H1 (cell line): ENCODE measurements around the gene SCAI. TPM values are rescaled to one million over a fixed set of nuclear protein-coding genes. Genes with fewer than 3 reads are reported as not detected.

Experiments used
- CTCF ChIA-PET: fragments of 300-600 bp; sonication (Branson Sonifier 250); formaldehyde crosslinking; loops from one replicate; lab custom pipeline; 2021; ENCODE audit not compliant: partially characterized antibody; lab: Charles Lee
- POLR2A ChIA-PET: fragments of 300-600 bp; sonication (Branson Sonifier 250); formaldehyde crosslinking; loops from one replicate; lab custom pipeline; 2021; ENCODE audit warnings: inconsistent platforms; ENCODE audit not compliant: partially characterized antibody; lab: Charles Lee
- DNase-seq, 2 experiments: peaks; one replicate each; pipeline versions ENCODE4 v3.0.0 to v3.0.0-alpha.2; 2010 to 2022; ENCODE audit warnings: low spot score in 2 of 2, low read depth in 1 of 2, mixed read lengths in 1 of 2
- FAIRE-seq: peaks from 2 replicates; lab custom pipeline; 2011; peaks lifted over from hg19 to GRCh38; lab: Jason Lieb, UNC
- H2AFZ ChIP-seq: 2 replicates; pipeline ENCODE4 v1.8.1; 2012; ENCODE audit warnings: low read length, inconsistent platforms
- H2AK5ac ChIP-seq: 2 replicates; pipeline ENCODE4 v1.6.1; 2013; ENCODE audit warnings: low read depth, low read length
- H2BK120ac ChIP-seq: replicated peaks from 2 replicates; pipeline ENCODE3; 2013; ENCODE audit warnings: low read depth, low read length, inconsistent platforms
- H2BK12ac ChIP-seq: 2 replicates; pipeline ENCODE4 v1.6.1; 2013; ENCODE audit warnings: low read depth, low read length
- H2BK15ac ChIP-seq: 2 replicates; pipeline ENCODE4 v1.6.1; 2013; ENCODE audit warnings: low read length
- H2BK20ac ChIP-seq: 2 replicates; pipeline ENCODE4 v1.6.1; 2013; ENCODE audit warnings: low read length
- H2BK5ac ChIP-seq: 2 replicates; pipeline ENCODE4 v1.6.1; 2013; ENCODE audit warnings: low read depth, low read length
- H3K14ac ChIP-seq: 2 replicates; pipeline ENCODE4 v1.6.1; 2013; ENCODE audit warnings: inconsistent platforms; ENCODE audit not compliant: insufficient read length
- H3K18ac ChIP-seq: 2 replicates; pipeline ENCODE4 v1.6.1; 2013; ENCODE audit warnings: low read length; ENCODE audit errors: extremely low read depth
- H3K23ac ChIP-seq: 2 replicates; pipeline ENCODE4 v1.6.1; 2013; ENCODE audit warnings: inconsistent platforms; ENCODE audit not compliant: insufficient read length
- H3K23me2 ChIP-seq: 2 replicates; pipeline ENCODE4 v1.6.1; 2013; ENCODE audit warnings: low read depth, low read length
- H3K27ac ChIP-seq: 2 replicates; pipeline ENCODE4 v1.6.1; 2011; ENCODE audit warnings: low read depth, low read length, inconsistent platforms
- H3K27me3 ChIP-seq, 4 experiments: replicated peaks in 1 of 4; 1 replicate in 1 of 4; 2 replicates in 3 of 4; pipeline versions ENCODE4 v1.6.1 to v1.8.1; 2011 to 2013; ENCODE audit warnings: low read length in 3 of 4, mild to moderate bottlenecking in 3 of 4, inconsistent platforms in 2 of 4, mixed read lengths in 2 of 4, moderate library complexity in 1 of 4; ENCODE audit not compliant: control insufficient read depth in 3 of 4, insufficient read depth in 3 of 4; ENCODE audit errors: extremely low read depth in 1 of 4
- H3K36me3 ChIP-seq, 4 experiments: 2 replicates each; pipeline versions ENCODE4 v1.6.1 to v1.8.1; 2011 to 2013; ENCODE audit warnings: mild to moderate bottlenecking in 4 of 4, low read length in 3 of 4, moderate library complexity in 2 of 4, control low read depth in 1 of 4, inconsistent platforms in 1 of 4; ENCODE audit not compliant: insufficient read depth in 4 of 4, control insufficient read depth in 2 of 4
- H3K4ac ChIP-seq: replicated peaks from 2 replicates; pipeline ENCODE3; 2013; ENCODE audit warnings: low read length, low read depth, mixed read lengths, inconsistent platforms; ENCODE audit not compliant: insufficient read length
- H3K4me1 ChIP-seq, 4 experiments: replicated peaks in 1 of 4; 1 replicate in 1 of 4; 2 replicates in 3 of 4; pipeline versions ENCODE4 v1.6.1 to v1.8.1; 2011 to 2013; ENCODE audit warnings: low read length in 3 of 4, inconsistent platforms in 2 of 4, mixed read lengths in 1 of 4; ENCODE audit not compliant: insufficient read depth in 4 of 4, control insufficient read depth in 3 of 4
- H3K4me2 ChIP-seq, 2 experiments: 2 replicates each; pipeline versions ENCODE4 v1.6.1 to v1.8.1; 2011 to 2013; ENCODE audit warnings: low read depth in 2 of 2, low read length in 2 of 2, control low read depth in 1 of 2, inconsistent platforms in 1 of 2, mild to moderate bottlenecking in 1 of 2; ENCODE audit not compliant: insufficient read depth in 1 of 2
- H3K4me3 ChIP-seq, 4 experiments: fragments of 200-600, 300-600 bp in 1 of 4; sonication (generic), shearing (Covaris generic), sonication (Bioruptor Twin) in 1 of 4; 2 replicates each; pipeline versions ENCODE4 v1.5.1 to v1.8.1; 2011 to 2016; ENCODE audit warnings: low read length in 4 of 4, low read depth in 3 of 4, control low read depth in 2 of 4, inconsistent platforms in 2 of 4, mild to moderate bottlenecking in 2 of 4, mixed read lengths in 1 of 4, moderate library complexity in 1 of 4; ENCODE audit not compliant: insufficient read depth in 2 of 4; ENCODE audit errors: extremely low read depth in 1 of 4
- H3K56ac ChIP-seq: replicated peaks from 2 replicates; pipeline ENCODE3; 2013; ENCODE audit warnings: low read depth, mild to moderate bottlenecking, mixed read lengths, low read length, inconsistent platforms; ENCODE audit not compliant: insufficient read length
- H3K79me1 ChIP-seq: 2 replicates; pipeline ENCODE4 v1.6.1; 2013; ENCODE audit warnings: low read depth, low read length, control low read depth
- H3K79me2 ChIP-seq, 2 experiments: 2 replicates each; pipeline versions ENCODE4 v1.6.1 to v1.8.1; 2012 to 2013; ENCODE audit warnings: low read length in 2 of 2, mild to moderate bottlenecking in 2 of 2, inconsistent platforms in 1 of 2; ENCODE audit not compliant: insufficient read depth in 2 of 2, control insufficient read depth in 1 of 2
- H3K9ac ChIP-seq, 4 experiments: replicated peaks in 1 of 4; 1 replicate in 1 of 4; 2 replicates in 3 of 4; pipeline versions ENCODE4 v1.6.1 to v1.8.1; 2011 to 2013; ENCODE audit warnings: low read depth in 3 of 4, low read length in 3 of 4, control low read depth in 2 of 4, mild to moderate bottlenecking in 2 of 4, moderate library complexity in 2 of 4, inconsistent platforms in 1 of 4; ENCODE audit errors: extremely low read depth in 1 of 4
- H3K9me3 ChIP-seq, 2 experiments: 2 replicates each; pipeline versions ENCODE4 v1.6.1 to v1.8.1; 2012 to 2013; ENCODE audit warnings: mild to moderate bottlenecking in 2 of 2, moderate library complexity in 2 of 2, control low read depth in 1 of 2, inconsistent platforms in 1 of 2, low read depth in 1 of 2, low read length in 1 of 2, mixed read lengths in 1 of 2; ENCODE audit not compliant: insufficient read depth in 2 of 2
- H4K20me1 ChIP-seq, 2 experiments: replicated peaks in 1 of 2; 2 replicates each; pipeline versions ENCODE3 to v1.8.1; 2011 to 2013; ENCODE audit warnings: inconsistent platforms in 2 of 2, low read length in 2 of 2, mild to moderate bottlenecking in 1 of 2; ENCODE audit not compliant: insufficient read depth in 2 of 2, control insufficient read depth in 1 of 2
- H4K5ac ChIP-seq: 2 replicates; pipeline ENCODE4 v1.6.1; 2013; ENCODE audit warnings: low read length, low read depth, mixed read lengths, inconsistent platforms; ENCODE audit not compliant: insufficient read length
- H4K8ac ChIP-seq: 2 replicates; pipeline ENCODE4 v1.8.0; 2013; ENCODE audit warnings: mild to moderate bottlenecking, moderate library complexity, low read length, inconsistent platforms; ENCODE audit not compliant: insufficient read depth; ENCODE audit errors: extremely low read depth
- H4K91ac ChIP-seq: replicated peaks from 2 replicates; pipeline ENCODE3; 2013; ENCODE audit warnings: low read length, mixed read lengths, inconsistent platforms; ENCODE audit not compliant: insufficient read length
- CBX8 ChIP-seq: fragments of 300-800, 300-1000 bp; sonication (generic); IDR thresholded peaks from 2 replicates; pipeline ENCODE4 v1.7.1; 2016; ENCODE audit warnings: low read depth, low read length, borderline replicate concordance
- EZH2 ChIP-seq: fragments of 200-600 bp; sonication (generic); IDR thresholded peaks from 2 replicates; pipeline ENCODE4 v1.7.1; 2012; ENCODE audit warnings: low read depth, mild to moderate bottlenecking, moderate library complexity, low read length, inconsistent platforms; ENCODE audit not compliant: severe bottlenecking
- KDM5A ChIP-seq: fragments of 200-600 bp; IDR thresholded peaks from 2 replicates; pipeline ENCODE4 v1.7.1; 2012; ENCODE audit warnings: mild to moderate bottlenecking, low read length, inconsistent platforms, mixed read lengths
- NANOG ChIP-seq: IDR thresholded peaks from 2 replicates; pipeline ENCODE4 v1.6.1; 2011; ENCODE audit warnings: low read length, low read depth, mild to moderate bottlenecking, inconsistent platforms; ENCODE audit not compliant: insufficient read depth, poor library complexity, severe bottlenecking
- POLR2A ChIP-seq, 2 experiments: IDR thresholded peaks; 1 replicate in 1 of 2; 2 replicates in 1 of 2; pipeline ENCODE4 v1.6.1; 2011; ENCODE audit warnings: low read depth in 2 of 2, low read length in 2 of 2, mild to moderate bottlenecking in 2 of 2; ENCODE audit errors: control extremely low read depth in 1 of 2
- RBBP5 ChIP-seq: IDR thresholded peaks from 2 replicates; pipeline ENCODE4 v1.7.1; 2012; ENCODE audit warnings: low read depth, mild to moderate bottlenecking, inconsistent platforms, low read length, moderate library complexity, borderline replicate concordance
- TAF7 ChIP-seq: optimal IDR thresholded peaks from 2 replicates; pipeline ENCODE3; 2011; ENCODE audit warnings: low read depth, mild to moderate bottlenecking, inconsistent platforms, low read length, moderate library complexity, borderline replicate concordance
- ZNF274 ChIP-seq: IDR thresholded peaks from 2 replicates; pipeline ENCODE4 v1.7.0; 2012; ENCODE audit warnings: low read length, borderline replicate concordance; ENCODE audit errors: extremely low read depth
- WGBS, 2 experiments: shearing (Covaris generic) in 1 of 2; methylation state at CpG; one replicate each; pipeline versions ENCODE4 v1.1.6 to v1.1.7; 2013 to 2015; ENCODE audit warnings: low lambda C conversion rate in 2 of 2, mixed read lengths in 2 of 2, inconsistent platforms in 1 of 2, low coverage in 1 of 2, missing lambda C conversion rate in 1 of 2; ENCODE audit not compliant: insufficient replicate concordance in 2 of 2, insufficient coverage in 1 of 2, insufficient read length in 1 of 2; ENCODE audit errors: extremely low coverage in 1 of 2, missing lambda C conversion rate in 1 of 2; 5-methylcytosine and 5-hydroxymethylcytosine counted together
- polyA plus RNA-seq, 7 experiments: library from polyadenylated mRNA; depleted of rRNA in 3 of 7; stranded (reverse) in 5 of 7; unstranded in 2 of 7; fragments of >200 nt in 5 of 7; fragments of 200-250 nt in 2 of 7; gene quantifications; 1 replicate in 5 of 7; 2 replicates in 1 of 7; 4 replicates in 1 of 7; pipeline versions ENCODE4 v1.2.1 to v1.2.3, GENCODE V29; 2011 to 2013; ENCODE audit warnings: missing spikeins in 2 of 7, mixed read lengths in 2 of 7
- total RNA-seq: library from RNA; stranded (reverse); fragmentation: NEBNext Ultra II Directional; extraction: Animal tissue kit (Norgen Biotek cat#: 25700); gene quantifications from 2 replicates; pipeline ENCODE4 v1.2.1, GENCODE V29; 2021
- TF ChIP-seq, protein P1 (sequence below): IDR thresholded peaks from 2 replicates; pipeline ENCODE4 v1.6.1; 2011; ENCODE audit warnings: low read depth, mild to moderate bottlenecking, low read length; ENCODE audit not compliant: insufficient read depth
- TF ChIP-seq, protein P2 (sequence below): IDR thresholded peaks from 2 replicates; pipeline ENCODE4 v1.6.1; 2012; ENCODE audit warnings: inconsistent platforms
- TF ChIP-seq, protein P3 (sequence below): IDR thresholded peaks from 2 replicates; pipeline ENCODE4 v1.6.1; 2012; ENCODE audit warnings: low read length, inconsistent platforms

The SCAI gene
- total and polyA plus RNA-seq, 2 of the 8 experiments (the other 6 are each of a cell fraction or from before 2014, with no cell fraction given) = 6.4 to 19.8 TPM

DNA sequence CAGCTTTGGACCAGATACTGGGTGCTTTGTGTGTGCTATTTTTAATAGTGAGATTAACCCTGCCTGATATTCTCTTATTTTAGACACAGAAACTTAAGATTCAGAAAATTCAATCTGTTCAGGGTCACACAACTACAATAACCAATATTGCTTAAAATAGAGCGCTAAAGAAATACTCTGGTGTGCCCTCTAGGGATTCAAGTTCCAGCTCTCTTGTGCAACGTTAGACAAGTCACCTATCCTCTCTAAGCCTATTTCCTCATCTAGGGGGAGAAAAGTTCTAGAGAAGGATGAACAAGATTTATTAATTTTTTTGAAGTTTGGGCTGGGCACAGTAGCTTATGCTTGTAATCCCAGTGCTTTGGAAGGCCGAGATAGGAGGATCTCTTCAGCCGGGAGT lies 2.1 kb upstream of the SCAI start:
- H3K4me3 ChIP-seq = no peak overlapping the region
- POLR2A ChIA-PET = interaction anchor here (0.7 kb wide), 1 partner anchor 933 kb away, joined by 4 read pairs; no protein-coding TSS in a partner anchor
- no peak overlapping the region for H3K4ac ChIP-seq
- peaks cover 0 to 4% (median 2%) of the 10 kb centered on the region in 4 experiments; a peak in 2 of 7 replicates for H3K4me1 ChIP-seq
- H2AK5ac ChIP-seq = no peak overlapping the region
- no peaks in the 10 kb centered on the region for H3K79me1 ChIP-seq
- H3K36me3 ChIP-seq = peaks cover 2 to 15% (median 8%) of the 10 kb centered on the region in 4 experiments
- no peak overlapping the region for H3K4me2 ChIP-seq
- no peak overlapping the region for H2BK5ac ChIP-seq
- no peak overlapping the region for H2BK15ac ChIP-seq
- no peak overlapping the region for H4K91ac ChIP-seq
- no peak overlapping the region for H3K18ac ChIP-seq
- H2BK20ac ChIP-seq = no peak overlapping the region
- no peak overlapping the region for H3K27ac ChIP-seq
- no peaks in the 10 kb centered on the region; the same call in 1 of the 2 replicates for H3K23me2 ChIP-seq
- DNase-seq (peak in 1 of 2 experiments; percentile 27), FAIRE-seq (no peak)
- H2BK12ac ChIP-seq = no peak overlapping the region
- no peak overlapping the region for H3K56ac ChIP-seq
- peaks cover 0 to 20% of the 10 kb centered on the region in 2 experiments; a peak in 3 of 4 replicates for H3K79me2 ChIP-seq
- no peak overlapping the region for H3K14ac ChIP-seq
- H2BK120ac ChIP-seq = no peak overlapping the region
- no peaks in the 10 kb centered on the region for H3K9me3 ChIP-seq
- no peak overlapping the region for H2AFZ ChIP-seq
- H3K27me3 ChIP-seq = no peaks in the 10 kb centered on the region
- 82% methylated on average over 4 of the region's 4 CpGs; no CpG with 5 or more reads in 1 of the 2 experiments for WGBS, 2 experiments
- no peaks in the 10 kb centered on the region for H4K20me1 ChIP-seq
- H3K23ac ChIP-seq = no peak overlapping the region
- H4K5ac ChIP-seq = no peak overlapping the region
- no peak overlapping the region for H4K8ac ChIP-seq
- no peak overlapping the region for H3K9ac ChIP-seq
- CTCF ChIA-PET = interaction anchor here (1.3 kb wide), 1 partner anchor 99 kb away, joined by 3 read pairs; no protein-coding TSS in a partner anchor
- TF ChIP-seq TAF7 (no peak), EZH2 (no peak), POLR2A (IDR thresholded peaks at IDR 0.05; ENCODE audit: control extremely low read depth in 1 of 2, low read depth in 2 of 2, low read length in 2 of 2) (no peak), ZNF274 (no peak), KDM5A (no peak), CBX8 (no peak), RBBP5 (no peak), NANOG (no peak)
- TF ChIP-seq, protein P1, sequence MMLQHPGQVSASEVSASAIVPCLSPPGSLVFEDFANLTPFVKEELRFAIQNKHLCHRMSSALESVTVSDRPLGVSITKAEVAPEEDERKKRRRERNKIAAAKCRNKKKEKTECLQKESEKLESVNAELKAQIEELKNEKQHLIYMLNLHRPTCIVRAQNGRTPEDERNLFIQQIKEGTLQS = no peak
- TF ChIP-seq, protein P2, sequence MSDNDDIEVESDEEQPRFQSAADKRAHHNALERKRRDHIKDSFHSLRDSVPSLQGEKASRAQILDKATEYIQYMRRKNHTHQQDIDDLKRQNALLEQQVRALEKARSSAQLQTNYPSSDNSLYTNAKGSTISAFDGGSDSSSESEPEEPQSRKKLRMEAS = no peak
- TF ChIP-seq, protein P3, sequence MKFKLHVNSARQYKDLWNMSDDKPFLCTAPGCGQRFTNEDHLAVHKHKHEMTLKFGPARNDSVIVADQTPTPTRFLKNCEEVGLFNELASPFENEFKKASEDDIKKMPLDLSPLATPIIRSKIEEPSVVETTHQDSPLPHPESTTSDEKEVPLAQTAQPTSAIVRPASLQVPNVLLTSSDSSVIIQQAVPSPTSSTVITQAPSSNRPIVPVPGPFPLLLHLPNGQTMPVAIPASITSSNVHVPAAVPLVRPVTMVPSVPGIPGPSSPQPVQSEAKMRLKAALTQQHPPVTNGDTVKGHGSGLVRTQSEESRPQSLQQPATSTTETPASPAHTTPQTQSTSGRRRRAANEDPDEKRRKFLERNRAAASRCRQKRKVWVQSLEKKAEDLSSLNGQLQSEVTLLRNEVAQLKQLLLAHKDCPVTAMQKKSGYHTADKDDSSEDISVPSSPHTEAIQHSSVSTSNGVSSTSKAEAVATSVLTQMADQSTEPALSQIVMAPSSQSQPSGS = no peak
